NB4 (cell line): Measurements from ENCODE around the gene NRXN3.

ENCODE experiments used
- DNase-seq: peaks from one replicate; pipeline ENCODE4 v3.0.0; 2010; ENCODE audit warnings: low read depth
- H3K4me3 ChIP-seq: one replicate; pipeline ENCODE4 v1.5.1; 2011; ENCODE audit warnings: mild to moderate bottlenecking, low read depth, low read length, moderate library complexity
- CTCF ChIP-seq: IDR thresholded peaks from one replicate; pipeline ENCODE4 v1.5.1; 2012; ENCODE audit warnings: low read depth, low read length
- MAX ChIP-seq: IDR thresholded peaks from 2 replicates; pipeline ENCODE4 v1.6.1; 2011; ENCODE audit warnings: low read depth, low read length
- MYC ChIP-seq: IDR thresholded peaks from 2 replicates; pipeline ENCODE4 v1.6.1; 2011; ENCODE audit warnings: low read depth, low read length
- POLR2A ChIP-seq: IDR thresholded peaks from 2 replicates; pipeline ENCODE4 v1.6.1; 2011; ENCODE audit warnings: mild to moderate bottlenecking; ENCODE audit not compliant: insufficient read length; ENCODE audit errors: extremely low read depth

Gene NRXN3

GRCh38 chr14:79451601-79452000 is 1281.4 kb downstream of the NRXN3 start:
- no peak for DNase-seq
- no peak for TF ChIP-seq MAX
- TF ChIP-seq MYC: no peak
- no peak for TF ChIP-seq POLR2A
- TF ChIP-seq CTCF: no peak
- no peak overlapping the region for H3K4me3 ChIP-seq

- TF ChIP-seq MAX: no peak
- no peak for TF ChIP-seq MYC
- TF ChIP-seq POLR2A: no peak
- TF ChIP-seq CTCF: no peak
- no peak for DNase-seq
- no peak overlapping the region for H3K4me3 ChIP-seq
Observed at GRCh38 chr14:79453276-79453675, 1283.1 kb downstream of the NRXN3 start.

GRCh38 chr14:79464468-79464867 is 1294.3 kb downstream of the NRXN3 start:
- no peak for TF ChIP-seq POLR2A
- TF ChIP-seq MAX: no peak
- TF ChIP-seq MYC: no peak
- TF ChIP-seq CTCF: no peak
- DNase-seq: no peak

GRCh38 chr14:79465651-79466050 is 1295.5 kb downstream of the NRXN3 start:
- DNase-seq: no peak
- H3K4me3 ChIP-seq: no peak overlapping the region
- TF ChIP-seq MAX: no peak
- no peak for TF ChIP-seq POLR2A
- TF ChIP-seq MYC: no peak
- TF ChIP-seq CTCF: no peak

More at GRCh38 chr14:79464468-79464867, 1294.3 kb downstream of the NRXN3 start:
- no peak overlapping the region for H3K4me3 ChIP-seq

- TF ChIP-seq POLR2A: no peak
- TF ChIP-seq MAX: no peak
- DNase-seq: no peak
- no peak overlapping the region for H3K4me3 ChIP-seq
Observed at GRCh38 chr14:79466938-79467527, 1296.9 kb downstream of the NRXN3 start.

GRCh38 chr14:79467835-79468234 is 1297.7 kb downstream of the NRXN3 start:
- TF ChIP-seq MAX: no peak
- no peak for TF ChIP-seq MYC
- no peak for TF ChIP-seq POLR2A
- TF ChIP-seq CTCF: no peak
- H3K4me3 ChIP-seq: no peak overlapping the region
- DNase-seq: no peak
